H9 (cell line): ENCODE results near the gene APBA2. TPM values are rescaled to one million over a fixed set of nuclear protein-coding genes. Genes with fewer than 3 reads are reported as not detected.

Experiments used
- DNase-seq: peaks from one replicate; pipeline ENCODE4 v3.0.0-alpha.2; 2017
- H2AFZ ChIP-seq: one replicate; pipeline ENCODE4 v1.6.1; 2013; ENCODE audit warnings: mild to moderate bottlenecking, low read length, control low read depth, moderate library complexity
- H2AK5ac ChIP-seq: 2 replicates; pipeline ENCODE4 v1.6.1; 2013; ENCODE audit warnings: low read length, control low read depth, mixed read lengths; ENCODE audit not compliant: insufficient read length
- H2BK120ac ChIP-seq: one replicate; pipeline ENCODE4 v1.6.1; 2013; ENCODE audit warnings: low read depth, mild to moderate bottlenecking, low read length, control low read depth, inconsistent platforms; ENCODE audit not compliant: poor library complexity, severe bottlenecking
- H2BK12ac ChIP-seq: 2 replicates; pipeline ENCODE4 v1.6.1; 2013; ENCODE audit warnings: low read length, control low read depth, mixed read lengths, low read depth; ENCODE audit not compliant: insufficient read length
- H2BK15ac ChIP-seq: 2 replicates; pipeline ENCODE4 v1.6.1; 2013; ENCODE audit warnings: low read depth, low read length, control low read depth
- H2BK20ac ChIP-seq: one replicate; pipeline ENCODE4 v1.6.1; 2013; ENCODE audit warnings: low read depth, mild to moderate bottlenecking, low read length, control low read depth, inconsistent platforms; ENCODE audit not compliant: poor library complexity, severe bottlenecking
- H2BK5ac ChIP-seq: 2 replicates; pipeline ENCODE4 v1.6.1; 2013; ENCODE audit warnings: low read length, control low read depth, mixed read lengths; ENCODE audit not compliant: insufficient read length
- H3K14ac ChIP-seq: 2 replicates; pipeline ENCODE4 v1.6.1; 2013; ENCODE audit warnings: low read length, control low read depth; ENCODE audit not compliant: insufficient read depth
- H3K18ac ChIP-seq: 2 replicates; pipeline ENCODE4 v1.6.1; 2013; ENCODE audit warnings: low read depth, mild to moderate bottlenecking, mixed read lengths, low read length, control low read depth; ENCODE audit not compliant: insufficient read length
- H3K23ac ChIP-seq: 2 replicates; pipeline ENCODE4 v1.6.1; 2013; ENCODE audit warnings: low read length, control low read depth, mixed read lengths, low read depth; ENCODE audit not compliant: insufficient read length
- H3K23me2 ChIP-seq: 2 replicates; pipeline ENCODE4 v1.6.1; 2013; ENCODE audit warnings: low read depth, mild to moderate bottlenecking, mixed read lengths, low read length, control low read depth; ENCODE audit not compliant: insufficient read length, poor library complexity, severe bottlenecking
- H3K27ac ChIP-seq: 2 replicates; pipeline ENCODE4 v1.5.1; 2013; ENCODE audit warnings: low read length, control low read depth, mixed read lengths, low read depth; ENCODE audit not compliant: insufficient read length
- H3K27me3 ChIP-seq: 2 replicates; pipeline ENCODE4 v1.6.1; 2013; ENCODE audit warnings: low read length, control low read depth, inconsistent platforms; ENCODE audit not compliant: insufficient read depth
- H3K4ac ChIP-seq: 2 replicates; pipeline ENCODE4 v1.6.1; 2013; ENCODE audit warnings: low read depth, mild to moderate bottlenecking, control low read depth, inconsistent platforms, low read length, moderate library complexity
- H3K4me1 ChIP-seq: 2 replicates; pipeline ENCODE4 v1.6.1; 2013; ENCODE audit warnings: low read length, control low read depth, inconsistent platforms; ENCODE audit not compliant: insufficient read depth
- H3K4me2 ChIP-seq: 2 replicates; pipeline ENCODE4 v1.6.1; 2013; ENCODE audit warnings: low read length, control low read depth, mixed read lengths; ENCODE audit not compliant: insufficient read length, insufficient read depth
- H3K56ac ChIP-seq: 2 replicates; pipeline ENCODE4 v1.6.1; 2013; ENCODE audit warnings: low read depth, mild to moderate bottlenecking, mixed read lengths, low read length, control low read depth; ENCODE audit not compliant: insufficient read length
- H3K79me1 ChIP-seq: 2 replicates; pipeline ENCODE4 v1.6.1; 2013; ENCODE audit warnings: low read depth, mild to moderate bottlenecking, moderate library complexity, low read length, control low read depth, inconsistent platforms; ENCODE audit not compliant: insufficient read depth, poor library complexity, severe bottlenecking
- H3K79me2 ChIP-seq: 2 replicates; pipeline ENCODE4 v1.6.1; 2013; ENCODE audit warnings: low read length, control low read depth, inconsistent platforms; ENCODE audit not compliant: insufficient read depth
- H3K9ac ChIP-seq: 2 replicates; pipeline ENCODE4 v1.6.1; 2013; ENCODE audit warnings: low read length, control low read depth, mixed read lengths; ENCODE audit not compliant: insufficient read length; ENCODE audit errors: extremely low read depth
- H3K9me3 ChIP-seq: one replicate; pipeline ENCODE4 v1.6.1; 2013; ENCODE audit warnings: low read depth, low read length, inconsistent platforms; ENCODE audit not compliant: control insufficient read depth
- H3T11ph ChIP-seq: one replicate; pipeline ENCODE4 v1.6.1; 2013; ENCODE audit warnings: mild to moderate bottlenecking, low read length, control low read depth, inconsistent platforms
- H4K20me1 ChIP-seq: one replicate; pipeline ENCODE4 v1.6.1; 2013; ENCODE audit not compliant: control insufficient read depth, insufficient read length, insufficient read depth
- H4K5ac ChIP-seq: 2 replicates; pipeline ENCODE4 v1.6.1; 2013; ENCODE audit warnings: low read depth, mild to moderate bottlenecking, mixed read lengths, low read length, control low read depth; ENCODE audit not compliant: insufficient read length
- H4K8ac ChIP-seq: replicated peaks from 2 replicates; pipeline ENCODE4 v1.6.1; 2013; ENCODE audit warnings: low read length, control low read depth, mixed read lengths, low read depth; ENCODE audit not compliant: insufficient read length
- H4K91ac ChIP-seq: 2 replicates; pipeline ENCODE4 v1.6.1; 2013; ENCODE audit warnings: low read depth, mild to moderate bottlenecking, moderate library complexity, mixed read lengths, low read length, control low read depth; ENCODE audit not compliant: insufficient read length
- H3K27ac Mint-ChIP-seq, 3 experiments: 2 replicates in 2 of 3; 3 replicates in 1 of 3; pipeline ENCODE4 v1.8.0; 2020 to 2021; ENCODE audit warnings: mixed read lengths in 3 of 3, mild to moderate bottlenecking in 1 of 3, moderate library complexity in 1 of 3
- H3K27me3 Mint-ChIP-seq: 2 replicates; pipeline ENCODE4 v1.8.0; 2021; ENCODE audit warnings: low read depth, mild to moderate bottlenecking, moderate library complexity, mixed read lengths
- H3K36me3 Mint-ChIP-seq, 3 experiments: 2 replicates in 2 of 3; 3 replicates in 1 of 3; pipeline ENCODE4 v1.8.0; 2020 to 2021; ENCODE audit warnings: low read depth in 3 of 3, mixed read lengths in 3 of 3; ENCODE audit not compliant: insufficient read depth in 1 of 3
- H3K4me1 Mint-ChIP-seq, 2 experiments: 2 replicates each; pipeline ENCODE4 v1.8.0; 2020; ENCODE audit warnings: mixed read lengths in 2 of 2
- H3K4me3 Mint-ChIP-seq, 2 experiments: 2 replicates in 1 of 2; 3 replicates in 1 of 2; pipeline ENCODE4 v1.8.0; 2020 to 2021; ENCODE audit warnings: mild to moderate bottlenecking in 2 of 2, mixed read lengths in 2 of 2, moderate library complexity in 1 of 2
- H3K9me3 Mint-ChIP-seq, 2 experiments: 2 replicates in 1 of 2; 3 replicates in 1 of 2; pipeline ENCODE4 v1.8.0; 2020; ENCODE audit warnings: mild to moderate bottlenecking in 2 of 2, mixed read lengths in 2 of 2, moderate library complexity in 1 of 2
- WGBS: extraction: QIAGEN DNeasy Blood & Tissue Kit; methylation state at CpG from one replicate; pipeline ENCODE4 v1.1.7; 2013; ENCODE audit warnings: missing lambda C conversion rate, low lambda C conversion rate, mixed read lengths; ENCODE audit not compliant: insufficient read length; ENCODE audit errors: extremely low coverage; 5-methylcytosine and 5-hydroxymethylcytosine counted together
- total RNA-seq: library from RNA; stranded (reverse); gene quantifications from 2 replicates; pipeline ENCODE4 v1.2.1, GENCODE V29; 2021
- TF ChIP-seq, protein P1 (sequence below): fragments of 200-600 bp; sonication (generic); conservative IDR thresholded peaks from 3 replicates; pipeline ENCODE4 v1.8.0; 2021; ENCODE audit warnings: antibody characterized with exemption, mild to moderate bottlenecking

APBA2 gene
- total RNA-seq, 1 experiment from 2014 or later, result 14.3 TPM

DNA sequence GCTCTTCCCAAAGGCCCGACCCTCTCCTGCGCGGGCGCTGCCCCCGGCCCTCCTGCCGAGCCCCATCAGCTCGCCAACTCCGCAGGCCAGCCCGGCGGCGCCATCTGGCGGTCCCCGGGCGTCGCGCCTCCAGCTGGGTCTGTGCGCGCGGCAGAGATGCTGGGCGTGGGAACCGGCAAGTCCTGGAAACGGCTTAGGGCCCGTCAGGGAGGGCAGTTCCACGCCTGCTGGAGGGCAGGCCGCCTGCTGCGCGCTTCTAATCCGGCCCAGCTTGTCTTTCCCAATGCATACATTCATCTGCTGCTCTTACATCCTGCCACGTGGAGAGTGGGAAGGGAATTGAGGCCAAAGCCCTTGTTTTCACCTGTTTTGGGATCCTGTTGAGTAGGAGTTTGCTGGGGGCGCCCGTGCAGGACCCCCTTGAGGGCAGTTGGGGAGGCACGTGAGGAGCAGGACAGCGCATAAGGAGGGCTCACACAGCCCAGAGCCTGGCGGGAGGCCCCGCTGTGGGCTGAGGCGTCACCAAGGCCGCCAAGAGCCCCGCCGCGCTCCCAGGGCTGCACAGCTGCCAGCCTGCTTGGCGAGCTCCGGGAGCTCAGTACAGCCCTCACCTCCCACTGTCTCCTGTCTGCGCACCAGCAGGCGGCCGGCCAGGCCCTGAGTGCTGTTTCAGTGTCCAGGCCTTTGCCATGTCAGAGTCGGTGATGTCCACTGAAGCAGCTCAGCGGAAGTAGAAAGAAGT lies 218.2 kb downstream of the APBA2 start:
- Histone ChIP-seq H2AFZ (no peak overlapping the region), H3K79me2 (no peaks in the 10 kb centered on the region), H3K79me1 (no peaks in the 10 kb centered on the region), H3K14ac (no peak overlapping the region), H3K4me2 (no peak overlapping the region), H3K18ac (no peak overlapping the region), H2AK5ac (no peak overlapping the region), H3K23me2 (no peaks in the 10 kb centered on the region), H3K9ac (no peak overlapping the region), H3K4ac (no peak overlapping the region), H2BK120ac (no peak overlapping the region), H2BK12ac (no peak overlapping the region), H3K27me3 (no peaks in the 10 kb centered on the region), H3K9me3 (no peaks in the 10 kb centered on the region), H4K20me1 (no peaks in the 10 kb centered on the region), H4K8ac (no peak overlapping the region), H3K56ac (no peak overlapping the region), H2BK15ac (no peak overlapping the region), H4K5ac (no peak overlapping the region), H3T11ph (no peak overlapping the region), H3K4me1 (peaks cover 2% of the 10 kb centered on the region; the same call in 1 of the 2 replicates), H2BK5ac (no peak overlapping the region), H4K91ac (no peak overlapping the region), H2BK20ac (no peak overlapping the region), H3K27ac (no peak overlapping the region), H3K23ac (no peak overlapping the region)
- Mint-ChIP-seq H3K4me3 (peak overlapping the region in 1 of 2 experiments; percentile 39; a peak in 3 of 5 replicates), H3K36me3 (peaks cover 0 to 6% (median 0%) of the 10 kb centered on the region in 3 experiments; a peak in 2 of 7 replicates), H3K4me1 (peaks cover 24 to 38% of the 10 kb centered on the region in 2 experiments), H3K27me3 (peaks cover 2% of the 10 kb centered on the region; the same call in 1 of the 2 replicates), H3K9me3 (no peaks in the 10 kb centered on the region; a peak in 1 of 5 replicates), H3K27ac (no peak overlapping the region)
- TF ChIP-seq, protein P1, sequence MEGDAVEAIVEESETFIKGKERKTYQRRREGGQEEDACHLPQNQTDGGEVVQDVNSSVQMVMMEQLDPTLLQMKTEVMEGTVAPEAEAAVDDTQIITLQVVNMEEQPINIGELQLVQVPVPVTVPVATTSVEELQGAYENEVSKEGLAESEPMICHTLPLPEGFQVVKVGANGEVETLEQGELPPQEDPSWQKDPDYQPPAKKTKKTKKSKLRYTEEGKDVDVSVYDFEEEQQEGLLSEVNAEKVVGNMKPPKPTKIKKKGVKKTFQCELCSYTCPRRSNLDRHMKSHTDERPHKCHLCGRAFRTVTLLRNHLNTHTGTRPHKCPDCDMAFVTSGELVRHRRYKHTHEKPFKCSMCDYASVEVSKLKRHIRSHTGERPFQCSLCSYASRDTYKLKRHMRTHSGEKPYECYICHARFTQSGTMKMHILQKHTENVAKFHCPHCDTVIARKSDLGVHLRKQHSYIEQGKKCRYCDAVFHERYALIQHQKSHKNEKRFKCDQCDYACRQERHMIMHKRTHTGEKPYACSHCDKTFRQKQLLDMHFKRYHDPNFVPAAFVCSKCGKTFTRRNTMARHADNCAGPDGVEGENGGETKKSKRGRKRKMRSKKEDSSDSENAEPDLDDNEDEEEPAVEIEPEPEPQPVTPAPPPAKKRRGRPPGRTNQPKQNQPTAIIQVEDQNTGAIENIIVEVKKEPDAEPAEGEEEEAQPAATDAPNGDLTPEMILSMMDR, result peak; percentile 95
- DNase-seq, result peak; percentile 91
- WGBS, result no CpG with 5 or more reads among the region's 47 CpGs
